GM23338 (cell line): ENCODE data around the gene GIPC1. TPM values are rescaled to one million over a fixed set of nuclear protein-coding genes. Genes with fewer than 3 reads are reported as not detected.

ENCODE experiments used
- ATAC-seq: fragments of 200-7000 bp; cut with Tn5 transposase; 3 replicates; pipeline ENCODE4 v1.9.1; 2020
- DNase-seq: peaks from one replicate; pipeline ENCODE4 v3.0.0-alpha.2; 2015; ENCODE audit warnings: low spot score
- H2AFZ ChIP-seq: fragments of 200-600 bp; sonication (generic); 2 replicates; pipeline ENCODE4 v1.8.0; 2016; ENCODE audit warnings: antibody characterized with exemption, mild to moderate bottlenecking, moderate library complexity
- H3F3A ChIP-seq: fragments of 200-600 bp; sonication (generic); replicated peaks from 2 replicates; pipeline ENCODE4 v1.8.0; 2017; ENCODE audit warnings: antibody characterized with exemption, mixed run types, low read depth
- H3K27ac ChIP-seq: fragments of 200-600 bp; sonication (generic); 2 replicates; pipeline ENCODE4 v1.6.1; 2016; ENCODE audit warnings: low read depth
- H3K27me3 ChIP-seq: fragments of 200-600 bp; sonication (generic); 2 replicates; pipeline ENCODE4 v1.8.0; 2016; ENCODE audit warnings: mild to moderate bottlenecking, mixed run types, moderate library complexity; ENCODE audit not compliant: insufficient read depth
- H3K36me3 ChIP-seq: fragments of 200-600 bp; sonication (generic); 2 replicates; pipeline ENCODE4 v1.8.0; 2016; ENCODE audit warnings: mild to moderate bottlenecking; ENCODE audit not compliant: insufficient read depth
- H3K4me1 ChIP-seq: fragments of 200-600 bp; sonication (generic); 2 replicates; pipeline ENCODE4 v1.8.0; 2016; ENCODE audit warnings: mild to moderate bottlenecking, moderate library complexity; ENCODE audit not compliant: insufficient read depth
- H3K4me2 ChIP-seq: fragments of 200-600 bp; sonication (generic); 2 replicates; pipeline ENCODE4 v1.7.1; 2017; ENCODE audit warnings: mixed run types
- H3K4me3 ChIP-seq: fragments of 200-600 bp; sonication (generic); 2 replicates; pipeline ENCODE4 v1.6.1; 2016; ENCODE audit warnings: mixed run types
- H3K79me2 ChIP-seq: fragments of 200-600 bp; sonication (generic); replicated peaks from 2 replicates; pipeline ENCODE4 v1.8.0; 2017; ENCODE audit warnings: mild to moderate bottlenecking; ENCODE audit not compliant: insufficient read depth
- H3K9me2 ChIP-seq: fragments of 200-600 bp; sonication (generic); 2 replicates; pipeline ENCODE4 v1.8.0; 2017; ENCODE audit not compliant: insufficient read depth
- H4K20me1 ChIP-seq: fragments of 200-600 bp; sonication (generic); replicated peaks from 2 replicates; pipeline ENCODE4 v1.8.0; 2017; ENCODE audit warnings: mild to moderate bottlenecking; ENCODE audit not compliant: insufficient read depth
- H3K27ac Mint-ChIP-seq: 2 replicates; pipeline ENCODE4 v1.8.0; 2020; ENCODE audit warnings: inconsistent platforms, mild to moderate bottlenecking, moderate library complexity, mixed read lengths
- H3K27me3 Mint-ChIP-seq: 3 replicates; pipeline ENCODE4 v1.8.0; 2022; ENCODE audit warnings: low read depth, mild to moderate bottlenecking, moderate library complexity, mixed read lengths, inconsistent platforms; ENCODE audit not compliant: insufficient read depth, poor library complexity
- H3K36me3 Mint-ChIP-seq: 3 replicates; pipeline ENCODE4 v1.8.0; 2021; ENCODE audit warnings: low read depth, mild to moderate bottlenecking, inconsistent platforms, moderate library complexity, mixed read lengths
- H3K4me1 Mint-ChIP-seq: 3 replicates; pipeline ENCODE4 v1.8.0; 2020; ENCODE audit warnings: mild to moderate bottlenecking, inconsistent platforms, mixed read lengths
- H3K4me3 Mint-ChIP-seq: 3 replicates; pipeline ENCODE4 v1.8.0; 2021; ENCODE audit warnings: moderate library complexity, mild to moderate bottlenecking, inconsistent platforms, mixed read lengths
- H3K9me3 Mint-ChIP-seq: 3 replicates; pipeline ENCODE4 v1.8.0; 2020; ENCODE audit warnings: moderate library complexity, mild to moderate bottlenecking, inconsistent platforms, mixed read lengths
- CREB1 ChIP-seq: fragments of 250-450 bp; sonication (Bioruptor Pico); IDR thresholded peaks from 2 replicates; pipeline ENCODE4 v1.5.0; 2020; ENCODE audit warnings: low read depth, mild to moderate bottlenecking, moderate library complexity
- EZH2 ChIP-seq: fragments of 200-600 bp; sonication (generic); IDR thresholded peaks from one replicate; pipeline ENCODE4 v1.8.0; 2017; ENCODE audit warnings: antibody characterized with exemption, mild to moderate bottlenecking, low read depth; ENCODE audit not compliant: unreplicated experiment
- EZH2phosphoT487 ChIP-seq: fragments of 200-600 bp; sonication (generic); IDR thresholded peaks from one replicate; pipeline ENCODE4 v1.8.1; 2018; ENCODE audit warnings: antibody characterized with exemption; ENCODE audit not compliant: unreplicated experiment
- NANOG ChIP-seq: IDR thresholded peaks from 2 replicates; pipeline ENCODE4 v1.6.1; 2016; ENCODE audit warnings: antibody characterized with exemption, borderline replicate concordance
- POLR2AphosphoS5 ChIP-seq: IDR thresholded peaks from 2 replicates; pipeline ENCODE4 v1.6.1; 2016; ENCODE audit warnings: antibody characterized with exemption, low read depth
- STAT1 ChIP-seq: IDR thresholded peaks from one replicate; pipeline ENCODE4 v1.6.1; 2016; ENCODE audit warnings: antibody characterized with exemption; ENCODE audit not compliant: unreplicated experiment
- ZNF114 ChIP-seq: fragments of 250-450 bp; sonication (Bioruptor Pico); IDR thresholded peaks from 2 replicates; pipeline ENCODE4 v1.5.0; 2020; ENCODE audit warnings: mild to moderate bottlenecking, moderate library complexity
- polyA plus RNA-seq: library from polyadenylated mRNA; unstranded; fragments of >200 nt; fragmentation: Nextera tagmentation; extraction: Ambion mirVana; gene quantifications from 2 replicates; pipeline ENCODE4 v1.2.1, GENCODE V29; 2016
- total RNA-seq: library from RNA; depleted of rRNA; stranded (reverse); fragments of >200 nt; shearing (Covaris generic); gene quantifications from 2 replicates; pipeline ENCODE4 v1.2.3, GENCODE V29; 2014
- TF ChIP-seq, protein P1 (sequence below): IDR thresholded peaks from 2 replicates; pipeline ENCODE4 v1.6.1; 2016; ENCODE audit warnings: antibody characterized with exemption
- TF ChIP-seq, protein P2 (sequence below), 2 experiments: fragments of 200-600 bp in 1 of 2; sonication (generic) in 1 of 2; conservative IDR thresholded peaks; 2 replicates each; pipeline versions ENCODE4 v1.5.1 to v1.6.1; 2016 to 2017; ENCODE audit warnings: antibody characterized with exemption in 2 of 2, low read depth in 2 of 2, mild to moderate bottlenecking in 2 of 2, moderate library complexity in 1 of 2
- TF ChIP-seq, protein P3 (sequence below): IDR thresholded peaks from one replicate; pipeline ENCODE4 v1.6.1; 2018; ENCODE audit warnings: antibody characterized with exemption; ENCODE audit not compliant: unreplicated experiment
- TF ChIP-seq, protein P4 (sequence below): fragments of 250-450 bp; sonication (Bioruptor Pico); IDR thresholded peaks from 2 replicates; pipeline ENCODE4 v1.5.0; 2020; ENCODE audit warnings: mild to moderate bottlenecking, moderate library complexity

GIPC1 gene
- total and polyA plus RNA-seq, 2 experiments from 2014 or later: 51.6 to 106 TPM

DNA sequence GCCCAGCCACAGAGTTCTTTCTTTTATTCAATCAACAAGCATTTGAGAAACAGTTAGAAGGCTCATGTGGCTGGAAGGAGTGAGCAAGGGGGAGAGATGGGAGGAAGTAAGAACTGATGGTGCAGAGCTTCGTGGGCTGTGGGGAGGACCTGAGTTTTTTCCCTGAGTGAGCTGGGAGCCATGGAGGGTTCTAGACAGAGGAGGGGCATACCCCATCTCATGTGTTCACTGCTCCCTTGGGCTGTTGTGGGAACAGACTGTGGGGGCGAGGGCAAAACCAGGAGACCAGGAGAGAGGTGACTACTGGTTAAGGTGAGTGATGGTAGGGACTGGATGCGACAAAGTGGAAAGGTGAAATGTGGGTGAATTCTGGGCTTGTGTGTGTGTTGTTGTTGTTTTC lies 65.2 kb downstream of the GIPC1 start (continued):
- TF ChIP-seq CREB1 (CRISPR knock-in tag): no peak
- no peak for TF ChIP-seq POLR2AphosphoS5
- TF ChIP-seq, protein P1, sequence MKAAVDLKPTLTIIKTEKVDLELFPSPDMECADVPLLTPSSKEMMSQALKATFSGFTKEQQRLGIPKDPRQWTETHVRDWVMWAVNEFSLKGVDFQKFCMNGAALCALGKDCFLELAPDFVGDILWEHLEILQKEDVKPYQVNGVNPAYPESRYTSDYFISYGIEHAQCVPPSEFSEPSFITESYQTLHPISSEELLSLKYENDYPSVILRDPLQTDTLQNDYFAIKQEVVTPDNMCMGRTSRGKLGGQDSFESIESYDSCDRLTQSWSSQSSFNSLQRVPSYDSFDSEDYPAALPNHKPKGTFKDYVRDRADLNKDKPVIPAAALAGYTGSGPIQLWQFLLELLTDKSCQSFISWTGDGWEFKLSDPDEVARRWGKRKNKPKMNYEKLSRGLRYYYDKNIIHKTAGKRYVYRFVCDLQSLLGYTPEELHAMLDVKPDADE: no peak
- no peak for TF ChIP-seq STAT1
- TF ChIP-seq EZH2: no peak
- TF ChIP-seq ZNF114 (CRISPR knock-in tag): no peak
- no peak for TF ChIP-seq EZH2phosphoT487
- no peak for TF ChIP-seq NANOG
- TF ChIP-seq, protein P2, sequence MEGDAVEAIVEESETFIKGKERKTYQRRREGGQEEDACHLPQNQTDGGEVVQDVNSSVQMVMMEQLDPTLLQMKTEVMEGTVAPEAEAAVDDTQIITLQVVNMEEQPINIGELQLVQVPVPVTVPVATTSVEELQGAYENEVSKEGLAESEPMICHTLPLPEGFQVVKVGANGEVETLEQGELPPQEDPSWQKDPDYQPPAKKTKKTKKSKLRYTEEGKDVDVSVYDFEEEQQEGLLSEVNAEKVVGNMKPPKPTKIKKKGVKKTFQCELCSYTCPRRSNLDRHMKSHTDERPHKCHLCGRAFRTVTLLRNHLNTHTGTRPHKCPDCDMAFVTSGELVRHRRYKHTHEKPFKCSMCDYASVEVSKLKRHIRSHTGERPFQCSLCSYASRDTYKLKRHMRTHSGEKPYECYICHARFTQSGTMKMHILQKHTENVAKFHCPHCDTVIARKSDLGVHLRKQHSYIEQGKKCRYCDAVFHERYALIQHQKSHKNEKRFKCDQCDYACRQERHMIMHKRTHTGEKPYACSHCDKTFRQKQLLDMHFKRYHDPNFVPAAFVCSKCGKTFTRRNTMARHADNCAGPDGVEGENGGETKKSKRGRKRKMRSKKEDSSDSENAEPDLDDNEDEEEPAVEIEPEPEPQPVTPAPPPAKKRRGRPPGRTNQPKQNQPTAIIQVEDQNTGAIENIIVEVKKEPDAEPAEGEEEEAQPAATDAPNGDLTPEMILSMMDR (conservative IDR thresholded peaks at IDR 0.05; ENCODE audit: low read depth in 2 of 2): no peak
- TF ChIP-seq, protein P3, sequence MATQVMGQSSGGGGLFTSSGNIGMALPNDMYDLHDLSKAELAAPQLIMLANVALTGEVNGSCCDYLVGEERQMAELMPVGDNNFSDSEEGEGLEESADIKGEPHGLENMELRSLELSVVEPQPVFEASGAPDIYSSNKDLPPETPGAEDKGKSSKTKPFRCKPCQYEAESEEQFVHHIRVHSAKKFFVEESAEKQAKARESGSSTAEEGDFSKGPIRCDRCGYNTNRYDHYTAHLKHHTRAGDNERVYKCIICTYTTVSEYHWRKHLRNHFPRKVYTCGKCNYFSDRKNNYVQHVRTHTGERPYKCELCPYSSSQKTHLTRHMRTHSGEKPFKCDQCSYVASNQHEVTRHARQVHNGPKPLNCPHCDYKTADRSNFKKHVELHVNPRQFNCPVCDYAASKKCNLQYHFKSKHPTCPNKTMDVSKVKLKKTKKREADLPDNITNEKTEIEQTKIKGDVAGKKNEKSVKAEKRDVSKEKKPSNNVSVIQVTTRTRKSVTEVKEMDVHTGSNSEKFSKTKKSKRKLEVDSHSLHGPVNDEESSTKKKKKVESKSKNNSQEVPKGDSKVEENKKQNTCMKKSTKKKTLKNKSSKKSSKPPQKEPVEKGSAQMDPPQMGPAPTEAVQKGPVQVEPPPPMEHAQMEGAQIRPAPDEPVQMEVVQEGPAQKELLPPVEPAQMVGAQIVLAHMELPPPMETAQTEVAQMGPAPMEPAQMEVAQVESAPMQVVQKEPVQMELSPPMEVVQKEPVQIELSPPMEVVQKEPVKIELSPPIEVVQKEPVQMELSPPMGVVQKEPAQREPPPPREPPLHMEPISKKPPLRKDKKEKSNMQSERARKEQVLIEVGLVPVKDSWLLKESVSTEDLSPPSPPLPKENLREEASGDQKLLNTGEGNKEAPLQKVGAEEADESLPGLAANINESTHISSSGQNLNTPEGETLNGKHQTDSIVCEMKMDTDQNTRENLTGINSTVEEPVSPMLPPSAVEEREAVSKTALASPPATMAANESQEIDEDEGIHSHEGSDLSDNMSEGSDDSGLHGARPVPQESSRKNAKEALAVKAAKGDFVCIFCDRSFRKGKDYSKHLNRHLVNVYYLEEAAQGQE: no peak

DNA sequence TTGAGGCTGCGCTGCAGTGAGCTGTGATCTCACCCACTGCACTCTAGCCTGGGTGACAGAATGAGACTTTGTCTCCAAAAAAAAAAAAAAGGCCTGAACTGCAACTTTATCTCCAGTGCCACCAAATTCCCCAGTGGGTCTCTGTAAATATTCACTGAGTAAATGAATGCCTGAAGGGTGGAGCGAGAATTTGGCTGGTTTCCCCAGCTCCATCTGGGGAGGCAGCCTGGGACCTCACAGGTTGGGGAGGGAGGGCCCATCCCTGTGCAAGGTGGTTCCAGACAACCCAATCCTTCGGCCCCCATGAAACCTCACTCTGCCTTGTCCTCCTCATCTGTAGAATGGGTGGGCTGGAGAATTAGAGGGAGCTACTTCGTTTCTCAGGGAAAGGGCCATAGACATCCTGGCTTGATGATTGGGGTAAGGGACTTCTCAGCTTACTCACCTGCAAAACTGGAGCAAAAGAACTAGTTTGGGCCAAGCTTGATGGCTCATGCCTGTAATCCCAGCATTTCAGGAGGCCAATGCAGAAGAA lies 67.0 kb downstream of the GIPC1 start:
- Mint-ChIP-seq H3K4me3 (no peak overlapping the region), H3K27me3 (peaks cover 12% of the 10 kb centered on the region), H3K4me1 (peaks cover 4% of the 10 kb centered on the region; the same call in 2 of the 3 replicates), H3K9me3 (0 out of 3 replicates have a peak, but pooled peaks cover 4% of the 10 kb centered on the region), H3K27ac (no peak overlapping the region), H3K36me3 (no peaks in the 10 kb centered on the region; the same call in 2 of the 3 replicates)
- Histone ChIP-seq H3K36me3 (no peaks in the 10 kb centered on the region), H3K27ac (no peak overlapping the region), H3F3A (peaks cover 14% of the 10 kb centered on the region; the same call in 1 of the 2 replicates), H3K4me2 (no peak overlapping the region), H3K4me3 (no peak overlapping the region), H3K79me2 (peaks cover 1% of the 10 kb centered on the region; the same call in 1 of the 2 replicates), H3K27me3 (no peaks in the 10 kb centered on the region; the same call in 1 of the 2 replicates), H2AFZ (no peak overlapping the region), H3K4me1 (peaks cover 5% of the 10 kb centered on the region; the same call in 1 of the 2 replicates), H3K9me2 (no peaks in the 10 kb centered on the region), H4K20me1 (no peaks in the 10 kb centered on the region)
- no peak for ATAC-seq
- no peak for DNase-seq
- TF ChIP-seq ZNF114 (CRISPR knock-in tag) (no peak), STAT1 (no peak)
- TF ChIP-seq, protein P4, sequence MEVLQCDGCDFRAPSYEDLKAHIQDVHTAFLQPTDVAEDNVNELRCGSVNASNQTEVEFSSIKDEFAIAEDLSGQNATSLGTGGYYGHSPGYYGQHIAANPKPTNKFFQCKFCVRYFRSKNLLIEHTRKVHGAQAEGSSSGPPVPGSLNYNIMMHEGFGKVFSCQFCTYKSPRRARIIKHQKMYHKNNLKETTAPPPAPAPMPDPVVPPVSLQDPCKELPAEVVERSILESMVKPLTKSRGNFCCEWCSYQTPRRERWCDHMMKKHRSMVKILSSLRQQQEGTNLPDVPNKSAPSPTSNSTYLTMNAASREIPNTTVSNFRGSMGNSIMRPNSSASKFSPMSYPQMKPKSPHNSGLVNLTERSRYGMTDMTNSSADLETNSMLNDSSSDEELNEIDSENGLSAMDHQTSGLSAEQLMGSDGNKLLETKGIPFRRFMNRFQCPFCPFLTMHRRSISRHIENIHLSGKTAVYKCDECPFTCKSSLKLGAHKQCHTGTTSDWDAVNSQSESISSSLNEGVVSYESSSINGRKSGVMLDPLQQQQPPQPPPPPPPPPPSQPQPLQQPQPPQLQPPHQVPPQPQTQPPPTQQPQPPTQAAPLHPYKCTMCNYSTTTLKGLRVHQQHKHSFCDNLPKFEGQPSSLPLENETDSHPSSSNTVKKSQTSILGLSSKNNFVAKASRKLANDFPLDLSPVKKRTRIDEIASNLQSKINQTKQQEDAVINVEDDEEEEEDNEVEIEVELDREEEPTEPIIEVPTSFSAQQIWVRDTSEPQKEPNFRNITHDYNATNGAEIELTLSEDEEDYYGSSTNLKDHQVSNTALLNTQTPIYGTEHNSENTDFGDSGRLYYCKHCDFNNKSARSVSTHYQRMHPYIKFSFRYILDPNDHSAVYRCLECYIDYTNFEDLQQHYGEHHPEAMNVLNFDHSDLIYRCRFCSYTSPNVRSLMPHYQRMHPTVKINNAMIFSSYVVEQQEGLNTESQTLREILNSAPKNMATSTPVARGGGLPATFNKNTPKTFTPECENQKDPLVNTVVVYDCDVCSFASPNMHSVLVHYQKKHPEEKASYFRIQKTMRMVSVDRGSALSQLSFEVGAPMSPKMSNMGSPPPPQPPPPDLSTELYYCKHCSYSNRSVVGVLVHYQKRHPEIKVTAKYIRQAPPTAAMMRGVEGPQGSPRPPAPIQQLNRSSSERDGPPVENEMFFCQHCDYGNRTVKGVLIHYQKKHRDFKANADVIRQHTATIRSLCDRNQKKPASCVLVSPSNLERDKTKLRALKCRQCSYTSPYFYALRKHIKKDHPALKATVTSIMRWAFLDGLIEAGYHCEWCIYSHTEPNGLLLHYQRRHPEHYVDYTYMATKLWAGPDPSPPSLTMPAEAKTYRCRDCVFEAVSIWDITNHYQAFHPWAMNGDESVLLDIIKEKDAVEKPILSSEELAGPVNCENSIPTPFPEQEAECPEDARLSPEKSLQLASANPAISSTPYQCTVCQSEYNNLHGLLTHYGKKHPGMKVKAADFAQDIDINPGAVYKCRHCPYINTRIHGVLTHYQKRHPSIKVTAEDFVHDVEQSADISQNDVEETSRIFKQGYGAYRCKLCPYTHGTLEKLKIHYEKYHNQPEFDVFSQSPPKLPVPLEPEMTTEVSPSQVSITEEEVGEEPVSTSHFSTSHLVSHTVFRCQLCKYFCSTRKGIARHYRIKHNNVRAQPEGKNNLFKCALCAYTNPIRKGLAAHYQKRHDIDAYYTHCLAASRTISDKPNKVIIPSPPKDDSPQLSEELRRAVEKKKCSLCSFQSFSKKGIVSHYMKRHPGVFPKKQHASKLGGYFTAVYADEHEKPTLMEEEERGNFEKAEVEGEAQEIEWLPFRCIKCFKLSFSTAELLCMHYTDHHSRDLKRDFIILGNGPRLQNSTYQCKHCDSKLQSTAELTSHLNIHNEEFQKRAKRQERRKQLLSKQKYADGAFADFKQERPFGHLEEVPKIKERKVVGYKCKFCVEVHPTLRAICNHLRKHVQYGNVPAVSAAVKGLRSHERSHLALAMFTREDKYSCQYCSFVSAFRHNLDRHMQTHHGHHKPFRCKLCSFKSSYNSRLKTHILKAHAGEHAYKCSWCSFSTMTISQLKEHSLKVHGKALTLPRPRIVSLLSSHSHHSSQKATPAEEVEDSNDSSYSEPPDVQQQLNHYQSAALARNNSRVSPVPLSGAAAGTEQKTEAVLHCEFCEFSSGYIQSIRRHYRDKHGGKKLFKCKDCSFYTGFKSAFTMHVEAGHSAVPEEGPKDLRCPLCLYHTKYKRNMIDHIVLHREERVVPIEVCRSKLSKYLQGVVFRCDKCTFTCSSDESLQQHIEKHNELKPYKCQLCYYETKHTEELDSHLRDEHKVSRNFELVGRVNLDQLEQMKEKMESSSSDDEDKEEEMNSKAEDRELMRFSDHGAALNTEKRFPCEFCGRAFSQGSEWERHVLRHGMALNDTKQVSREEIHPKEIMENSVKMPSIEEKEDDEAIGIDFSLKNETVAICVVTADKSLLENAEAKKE (CRISPR knock-in tag): no peak
- TF ChIP-seq, protein P1: no peak
